Choroid plexus epithelial cell (primary cell): ENCODE results near the gene NLGN2.

Experiments used
- DNase-seq: peaks from one replicate; pipeline ENCODE4 v3.0.0-alpha.2; 2010; ENCODE audit warnings: low read depth
- H3K4me3 ChIP-seq: 2 replicates; pipeline ENCODE4 v1.5.1; 2011; ENCODE audit warnings: low read depth, mild to moderate bottlenecking, control low read depth, low read length, moderate library complexity
- TF ChIP-seq, protein P1 (sequence below): conservative IDR thresholded peaks from 2 replicates; pipeline ENCODE4 v1.5.1; 2011; ENCODE audit warnings: low read depth, mild to moderate bottlenecking, control low read depth, inconsistent platforms, low read length, moderate library complexity

Gene NLGN2

DNA sequence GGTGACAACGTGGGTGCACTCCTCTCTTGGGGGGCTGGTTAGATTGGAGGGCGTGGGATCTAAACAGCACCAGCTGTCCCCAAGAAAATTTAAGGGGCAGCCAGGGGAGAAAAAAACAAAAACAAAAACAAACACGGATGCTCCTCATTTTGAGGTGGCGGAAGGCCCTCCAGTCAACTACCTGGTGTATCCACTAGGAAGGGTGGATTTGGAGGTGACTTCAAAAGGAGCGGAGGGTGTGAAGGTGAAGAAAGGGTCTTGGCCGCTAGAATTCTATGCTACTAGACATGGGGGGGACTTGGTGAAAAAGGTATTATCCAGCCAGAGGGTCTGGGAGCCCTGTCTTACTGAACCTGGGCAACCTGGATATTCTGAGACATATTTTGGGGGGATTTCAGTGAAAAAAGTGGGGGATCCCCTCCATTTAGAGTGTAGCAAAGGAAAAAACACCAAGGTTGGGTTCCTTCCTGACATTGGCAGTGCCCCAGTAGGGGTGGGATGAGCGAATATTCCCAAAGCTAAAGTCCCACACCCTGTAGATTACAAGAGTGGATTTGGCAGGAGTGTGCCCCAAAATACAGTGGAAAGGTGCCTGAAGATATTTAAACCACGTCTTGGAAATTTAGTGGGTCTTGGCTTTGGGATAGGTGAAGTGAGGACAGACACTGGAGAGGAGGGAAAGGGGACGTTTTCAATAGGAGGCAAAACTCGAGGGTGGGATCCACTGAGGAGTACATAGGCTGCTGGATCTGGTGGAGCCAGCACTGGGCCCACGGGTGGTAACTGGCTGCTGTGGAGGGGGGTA, 31.2 kb downstream of the NLGN2 start:
- TF ChIP-seq, protein P1, sequence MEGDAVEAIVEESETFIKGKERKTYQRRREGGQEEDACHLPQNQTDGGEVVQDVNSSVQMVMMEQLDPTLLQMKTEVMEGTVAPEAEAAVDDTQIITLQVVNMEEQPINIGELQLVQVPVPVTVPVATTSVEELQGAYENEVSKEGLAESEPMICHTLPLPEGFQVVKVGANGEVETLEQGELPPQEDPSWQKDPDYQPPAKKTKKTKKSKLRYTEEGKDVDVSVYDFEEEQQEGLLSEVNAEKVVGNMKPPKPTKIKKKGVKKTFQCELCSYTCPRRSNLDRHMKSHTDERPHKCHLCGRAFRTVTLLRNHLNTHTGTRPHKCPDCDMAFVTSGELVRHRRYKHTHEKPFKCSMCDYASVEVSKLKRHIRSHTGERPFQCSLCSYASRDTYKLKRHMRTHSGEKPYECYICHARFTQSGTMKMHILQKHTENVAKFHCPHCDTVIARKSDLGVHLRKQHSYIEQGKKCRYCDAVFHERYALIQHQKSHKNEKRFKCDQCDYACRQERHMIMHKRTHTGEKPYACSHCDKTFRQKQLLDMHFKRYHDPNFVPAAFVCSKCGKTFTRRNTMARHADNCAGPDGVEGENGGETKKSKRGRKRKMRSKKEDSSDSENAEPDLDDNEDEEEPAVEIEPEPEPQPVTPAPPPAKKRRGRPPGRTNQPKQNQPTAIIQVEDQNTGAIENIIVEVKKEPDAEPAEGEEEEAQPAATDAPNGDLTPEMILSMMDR, result no peak
- DNase-seq, result no peak
- H3K4me3 ChIP-seq, result peak overlapping the region; percentile 42

DNA sequence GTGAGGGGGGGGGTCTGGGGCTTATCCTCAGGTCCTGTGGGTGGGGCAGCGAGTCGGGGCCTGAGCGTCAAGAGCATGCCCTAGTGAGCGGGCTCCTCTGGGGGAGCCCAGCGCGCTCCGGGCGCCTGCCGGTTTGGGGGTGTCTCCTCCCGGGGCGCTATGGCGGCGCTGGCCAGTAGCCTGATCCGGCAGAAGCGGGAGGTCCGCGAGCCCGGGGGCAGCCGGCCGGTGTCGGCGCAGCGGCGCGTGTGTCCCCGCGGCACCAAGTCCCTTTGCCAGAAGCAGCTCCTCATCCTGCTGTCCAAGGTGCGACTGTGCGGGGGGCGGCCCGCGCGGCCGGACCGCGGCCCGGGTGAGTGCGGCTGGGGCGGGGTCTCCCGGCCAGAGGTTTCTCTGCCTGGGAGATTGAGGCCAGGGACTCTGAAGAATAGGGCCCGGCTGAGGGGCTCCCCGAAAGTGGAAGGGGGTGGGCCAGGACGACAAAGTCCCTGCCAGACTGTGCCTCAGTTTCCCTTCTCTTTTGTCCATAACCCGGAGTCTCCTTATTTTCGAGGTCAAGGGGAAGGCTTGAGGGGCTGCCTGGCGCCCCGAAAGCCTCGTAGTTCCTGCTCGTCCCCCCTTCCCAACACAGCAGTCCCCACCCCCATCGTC, 31.9 kb downstream of the NLGN2 start, which contains the start of gene FGF11:
FGF11 (plus strand) TSS at position 51 of the 651 bp plus-strand sequence; CDS start at position 160, 109 bp downstream.
- DNase-seq, result no peak
- TF ChIP-seq, protein P1, result no peak
- H3K4me3 ChIP-seq, result peak within 1 kb of the TSS; percentile 51

DNA sequence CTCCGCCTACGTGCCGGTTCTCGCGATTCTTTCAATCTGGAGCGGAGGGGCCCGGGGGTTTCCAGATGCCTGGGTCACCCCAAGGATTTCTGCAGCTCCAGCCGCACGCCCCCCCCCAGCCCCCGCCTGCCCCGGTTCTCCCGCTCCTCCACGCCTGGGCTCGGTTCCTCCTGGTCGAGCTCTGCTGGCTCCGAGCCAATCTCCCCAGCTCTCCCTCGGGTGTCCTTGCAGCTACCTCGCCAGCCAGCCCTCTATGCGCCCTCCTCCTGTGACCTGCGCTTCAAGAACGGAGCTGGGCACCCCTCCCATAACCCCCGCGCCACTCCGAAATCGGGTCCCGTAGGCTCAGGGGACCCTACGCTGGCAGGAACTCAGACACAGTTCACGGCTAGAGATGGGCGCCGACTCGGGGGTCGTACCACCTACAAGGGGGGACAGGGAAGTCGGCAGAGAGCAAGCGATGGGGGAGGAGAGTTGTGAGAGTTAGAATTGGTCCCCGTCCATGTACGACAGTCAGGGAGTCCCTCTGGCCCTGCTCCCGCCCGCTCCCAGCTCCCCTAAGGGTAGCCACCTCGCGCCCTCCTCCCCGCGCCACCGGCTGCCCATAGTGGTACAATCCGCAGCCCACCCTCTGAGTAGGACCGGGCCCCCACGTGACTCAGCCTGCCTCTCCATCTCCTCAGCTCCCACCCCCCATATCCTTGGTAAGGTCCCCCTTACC, 32.6 kb downstream of the NLGN2 start:
- H3K4me3 ChIP-seq, result peak overlapping the region; percentile 51
- TF ChIP-seq, protein P1, result no peak
- DNase-seq, result no peak

- DNase-seq, result peak; percentile 39
- TF ChIP-seq, protein P1, result peak; percentile 27
- H3K4me3 ChIP-seq, result peak overlapping the region; percentile 51
These were observed 33.2 kb downstream of the NLGN2 start for GRCh38 chr17:7440834-7441195.

GRCh38 chr17:7441266-7441665, 33.6 kb downstream of the NLGN2 start:
- no peak overlapping the region for H3K4me3 ChIP-seq
- DNase-seq, result no peak
- TF ChIP-seq, protein P1, result no peak

- no peak overlapping the region for H3K4me3 ChIP-seq
- no peak for DNase-seq
- TF ChIP-seq, protein P1, result no peak
These were observed 34.5 kb downstream of the NLGN2 start for GRCh38 chr17:7442142-7442541.
